Activated naive CD4-positive, alpha-beta T cell treated with anti-CD3 and anti-CD28 coated beads, Interleukin-2, amount 50 U/mL, for 24 hours (primary cell): Measurements from ENCODE around the gene SDK1.

Experiments used
- H3K27ac Mint-ChIP-seq: one replicate; pipeline ENCODE4 v1.8.0; 2021; ENCODE audit warnings: mild to moderate bottlenecking, mixed read lengths
- H3K27me3 Mint-ChIP-seq: one replicate; pipeline ENCODE4 v1.8.0; 2021; ENCODE audit warnings: mixed read lengths
- H3K36me3 Mint-ChIP-seq: one replicate; pipeline ENCODE4 v1.8.0; 2021; ENCODE audit warnings: mixed read lengths
- H3K4me1 Mint-ChIP-seq: one replicate; pipeline ENCODE4 v1.8.0; 2021; ENCODE audit warnings: mixed read lengths
- H3K4me3 Mint-ChIP-seq: one replicate; pipeline ENCODE4 v1.8.0; 2021; ENCODE audit warnings: mild to moderate bottlenecking, mixed read lengths
- H3K9me3 Mint-ChIP-seq: one replicate; pipeline ENCODE4 v1.8.0; 2021; ENCODE audit warnings: mixed read lengths

SDK1 gene

DNA sequence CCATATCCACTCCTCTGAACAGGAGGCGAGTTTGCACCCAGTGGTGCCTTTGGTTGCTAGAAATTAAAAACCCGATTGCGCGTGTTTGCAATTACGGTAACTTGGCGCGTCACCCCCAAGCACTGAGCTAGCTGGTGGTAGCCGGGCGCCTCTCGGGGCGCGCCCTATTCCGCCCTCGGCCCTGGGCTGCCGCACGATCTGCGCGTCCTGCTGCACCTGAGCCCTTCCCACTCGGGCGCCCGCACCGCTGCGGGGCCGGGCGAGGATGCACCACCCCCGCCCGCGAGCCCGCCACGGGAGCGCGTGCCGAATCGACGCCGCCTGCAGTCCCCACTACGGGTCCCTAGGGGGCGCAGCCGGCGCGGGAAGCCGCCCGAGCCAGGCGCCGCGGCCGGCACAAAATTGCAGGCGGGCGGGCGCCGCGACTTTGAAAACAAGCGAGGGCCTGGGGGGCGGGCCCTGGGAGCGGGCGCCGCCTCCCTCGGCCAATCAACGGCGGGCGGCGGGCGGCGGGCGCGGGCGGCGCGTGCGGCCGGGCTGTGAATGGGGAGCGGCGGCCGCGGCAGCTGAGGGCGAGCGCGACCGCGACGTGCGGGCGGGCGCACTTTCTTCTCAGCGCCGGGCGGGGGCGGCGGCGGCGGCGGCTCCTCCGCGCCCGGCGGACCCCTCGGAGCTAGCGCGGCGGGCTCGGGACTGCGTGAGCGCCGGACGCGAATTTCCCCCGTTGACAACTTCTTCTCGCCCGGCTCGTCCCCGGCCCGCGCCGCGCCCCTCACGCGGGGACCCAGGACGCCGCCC is at the start of gene SDK1:
TSS of gene SDK1 (plus strand) at position 602 of the 798 bp plus-strand sequence. CDS start 335 bp downstream, outside the sequence.
- H3K36me3 Mint-ChIP-seq = no peaks in the 10 kb centered on the region
- H3K4me3 Mint-ChIP-seq = peak within 1 kb of the TSS; percentile 86
- H3K27me3 Mint-ChIP-seq = peaks cover 2% of the 10 kb centered on the region
- H3K4me1 Mint-ChIP-seq = peaks cover 11% of the 10 kb centered on the region
- no peaks in the 10 kb centered on the region for H3K9me3 Mint-ChIP-seq
- no peak within 1 kb of the TSS for H3K27ac Mint-ChIP-seq

DNA sequence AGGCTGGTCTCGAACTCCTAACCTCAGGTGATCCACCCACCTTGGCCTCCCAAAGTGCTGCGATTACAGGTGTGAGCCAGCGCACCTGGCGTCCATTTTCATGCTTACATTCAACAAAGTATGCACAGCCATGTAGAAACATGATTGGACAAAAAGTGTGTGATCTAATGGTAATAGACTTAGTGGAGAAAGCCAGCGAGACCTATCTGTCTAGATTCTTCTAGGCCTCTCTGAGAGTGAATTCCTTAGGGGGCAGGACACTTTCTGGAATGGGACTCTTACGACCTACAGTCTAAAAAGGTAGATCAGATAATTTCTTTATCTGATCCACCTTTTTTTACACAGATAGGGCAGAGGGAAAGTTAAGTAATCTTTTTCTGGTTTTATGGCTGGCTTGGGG is 46.3 kb upstream of the SDK1 start:
- no peaks in the 10 kb centered on the region for H3K9me3 Mint-ChIP-seq
- no peak overlapping the region for H3K27ac Mint-ChIP-seq
- H3K4me3 Mint-ChIP-seq = no peak overlapping the region
- no peaks in the 10 kb centered on the region for H3K36me3 Mint-ChIP-seq
- H3K4me1 Mint-ChIP-seq = no peaks in the 10 kb centered on the region
- H3K27me3 Mint-ChIP-seq = peaks cover 1% of the 10 kb centered on the region

GRCh38 chr7:3259711-3260400 is 41.2 kb upstream of the SDK1 start:
- H3K4me1 Mint-ChIP-seq = peaks cover 5% of the 10 kb centered on the region
- H3K27ac Mint-ChIP-seq = no peak overlapping the region
- peak overlapping the region; percentile 64 for H3K4me3 Mint-ChIP-seq
- H3K36me3 Mint-ChIP-seq = no peaks in the 10 kb centered on the region
- no peaks in the 10 kb centered on the region for H3K9me3 Mint-ChIP-seq
- peaks cover 1% of the 10 kb centered on the region for H3K27me3 Mint-ChIP-seq

- H3K4me1 Mint-ChIP-seq = peaks cover 5% of the 10 kb centered on the region
- H3K27ac Mint-ChIP-seq = no peak overlapping the region
- no peaks in the 10 kb centered on the region for H3K36me3 Mint-ChIP-seq
- H3K4me3 Mint-ChIP-seq = peak overlapping the region; percentile 64
- H3K27me3 Mint-ChIP-seq = peaks cover 1% of the 10 kb centered on the region
- no peaks in the 10 kb centered on the region for H3K9me3 Mint-ChIP-seq
These were observed 40.7 kb upstream of the SDK1 start for GRCh38 chr7:3260401-3260715.

DNA sequence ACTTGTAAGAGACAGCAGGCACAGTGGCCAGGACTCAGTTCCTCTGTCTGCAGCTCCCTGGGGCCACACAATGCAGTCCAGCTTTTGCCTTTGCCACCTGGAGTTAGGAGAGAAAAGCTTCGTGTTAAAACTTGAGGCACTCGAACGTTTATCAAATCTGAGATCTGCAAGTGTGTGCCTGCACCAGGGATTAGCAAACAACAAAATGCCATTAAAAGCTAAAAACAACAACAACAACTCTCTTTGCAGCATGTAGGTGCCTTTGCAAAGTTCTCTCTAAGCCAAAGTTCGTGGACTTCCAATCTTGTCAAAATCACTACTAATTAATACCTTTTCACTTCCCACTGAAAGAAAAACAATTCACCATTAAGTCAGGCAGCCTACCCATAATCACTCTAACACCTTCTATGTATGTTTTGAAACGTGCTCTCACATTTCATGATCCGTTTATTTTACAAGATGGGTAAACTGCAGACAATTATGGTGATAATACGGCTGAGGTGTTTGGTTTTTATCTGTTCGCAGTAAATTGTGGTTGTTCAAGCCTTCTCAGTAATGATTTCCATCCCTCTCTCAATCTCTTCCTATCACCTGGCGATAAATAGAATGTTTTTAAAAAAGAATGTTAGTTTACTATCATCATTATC is 36.2 kb upstream of the SDK1 start:
- Mint-ChIP-seq H3K27ac (no peak overlapping the region), H3K4me3 (no peak overlapping the region), H3K36me3 (no peaks in the 10 kb centered on the region), H3K9me3 (no peaks in the 10 kb centered on the region), H3K27me3 (no peaks in the 10 kb centered on the region), H3K4me1 (peaks cover 5% of the 10 kb centered on the region)

DNA sequence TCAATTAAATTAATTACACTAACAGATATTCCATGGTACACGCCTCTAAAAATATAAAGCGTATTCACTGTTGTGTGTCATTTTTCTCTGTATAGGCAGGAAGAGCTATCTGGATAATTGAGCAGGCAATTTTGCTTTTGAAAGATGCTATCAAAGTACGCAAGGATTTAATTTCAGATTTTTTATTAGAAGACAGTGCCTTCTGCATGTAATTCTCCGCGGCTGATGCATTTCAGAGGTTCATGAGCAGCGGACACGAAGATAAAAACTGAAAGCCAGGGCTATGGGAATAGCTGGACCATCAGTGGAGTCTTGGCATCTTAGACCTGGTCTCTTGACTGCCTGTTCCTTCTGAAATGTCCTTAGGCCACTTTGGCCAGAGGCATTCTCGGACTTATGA is 35.7 kb upstream of the SDK1 start:
- H3K9me3 Mint-ChIP-seq = no peaks in the 10 kb centered on the region
- H3K27me3 Mint-ChIP-seq = no peaks in the 10 kb centered on the region
- H3K27ac Mint-ChIP-seq = no peak overlapping the region
- H3K4me1 Mint-ChIP-seq = peaks cover 5% of the 10 kb centered on the region
- H3K36me3 Mint-ChIP-seq = no peaks in the 10 kb centered on the region
- no peak overlapping the region for H3K4me3 Mint-ChIP-seq

- H3K4me3 Mint-ChIP-seq = no peak overlapping the region
- H3K4me1 Mint-ChIP-seq = peaks cover 5% of the 10 kb centered on the region
- no peaks in the 10 kb centered on the region for H3K9me3 Mint-ChIP-seq
- H3K36me3 Mint-ChIP-seq = no peaks in the 10 kb centered on the region
- H3K27ac Mint-ChIP-seq = no peak overlapping the region
- H3K27me3 Mint-ChIP-seq = no peaks in the 10 kb centered on the region
These were observed 34.8 kb upstream of the SDK1 start for GRCh38 chr7:3266240-3266639.

- H3K36me3 Mint-ChIP-seq = no peaks in the 10 kb centered on the region
- no peak overlapping the region for H3K27ac Mint-ChIP-seq
- no peaks in the 10 kb centered on the region for H3K27me3 Mint-ChIP-seq
- H3K4me3 Mint-ChIP-seq = no peak overlapping the region
- H3K9me3 Mint-ChIP-seq = no peaks in the 10 kb centered on the region
- H3K4me1 Mint-ChIP-seq = peaks cover 5% of the 10 kb centered on the region
These were observed 32.9 kb upstream of the SDK1 start for GRCh38 chr7:3267966-3268690.

DNA sequence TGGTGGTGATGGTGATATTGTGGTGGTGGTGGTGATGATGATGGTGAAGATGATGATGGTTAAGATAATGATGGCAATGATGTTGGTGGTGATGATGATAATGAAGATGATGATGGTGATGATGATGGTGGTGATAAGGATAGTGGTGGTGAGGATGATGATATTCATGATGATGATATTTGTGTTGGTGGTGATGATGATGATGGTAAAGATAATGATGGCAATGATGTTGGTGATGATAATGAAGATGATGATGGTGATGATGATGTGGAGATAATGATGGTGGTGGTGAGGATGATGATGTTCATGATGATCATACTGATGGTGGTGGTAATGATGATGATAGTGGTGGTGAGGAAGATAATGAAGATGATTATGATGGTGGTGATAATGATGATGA is 30.7 kb upstream of the SDK1 start:
- no peaks in the 10 kb centered on the region for H3K36me3 Mint-ChIP-seq
- no peaks in the 10 kb centered on the region for H3K4me1 Mint-ChIP-seq
- H3K27ac Mint-ChIP-seq = no peak overlapping the region

DNA sequence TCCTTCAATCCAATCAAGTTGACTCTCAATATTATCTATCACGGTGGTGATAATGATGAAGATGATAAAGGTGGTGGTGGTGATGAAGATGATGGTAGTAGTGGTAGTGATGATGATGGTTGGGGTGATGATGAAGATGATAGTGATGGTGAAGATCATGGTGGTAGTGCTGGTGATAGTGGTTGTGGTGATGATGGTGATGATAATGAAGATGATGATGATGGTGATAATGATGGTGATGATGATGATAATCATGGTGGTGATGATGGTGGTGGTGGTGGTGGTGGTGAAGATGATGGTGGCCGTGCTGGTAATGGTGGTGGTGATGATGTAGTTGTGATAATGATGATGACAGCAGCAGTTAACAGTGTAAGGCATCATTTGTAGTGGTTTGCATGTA is 29.8 kb upstream of the SDK1 start:
- Mint-ChIP-seq H3K4me3 (no peak overlapping the region), H3K9me3 (no peaks in the 10 kb centered on the region), H3K27ac (no peak overlapping the region)

More for the DNA sequence above, 30.7 kb upstream of the SDK1 start:
- Mint-ChIP-seq H3K9me3 (no peaks in the 10 kb centered on the region), H3K4me3 (no peak overlapping the region), H3K27me3 (no peaks in the 10 kb centered on the region)

GRCh38 chr7:3272691-3273141 is 28.3 kb upstream of the SDK1 start:
- Mint-ChIP-seq H3K4me1 (no peaks in the 10 kb centered on the region), H3K27me3 (no peaks in the 10 kb centered on the region), H3K36me3 (no peaks in the 10 kb centered on the region), H3K27ac (no peak overlapping the region), H3K9me3 (no peaks in the 10 kb centered on the region), H3K4me3 (no peak overlapping the region)

More for the DNA sequence above, 29.8 kb upstream of the SDK1 start:
- Mint-ChIP-seq H3K27me3 (no peaks in the 10 kb centered on the region), H3K36me3 (no peaks in the 10 kb centered on the region), H3K4me1 (no peaks in the 10 kb centered on the region)

- no peaks in the 10 kb centered on the region for H3K27me3 Mint-ChIP-seq
- H3K4me3 Mint-ChIP-seq = no peak overlapping the region
- H3K36me3 Mint-ChIP-seq = no peaks in the 10 kb centered on the region
These were observed 26.9 kb upstream of the SDK1 start for GRCh38 chr7:3274131-3274530.

GRCh38 chr7:3277604-3278572 is 23.2 kb upstream of the SDK1 start:
- no peaks in the 10 kb centered on the region for H3K4me1 Mint-ChIP-seq
- no peaks in the 10 kb centered on the region for H3K9me3 Mint-ChIP-seq
- H3K36me3 Mint-ChIP-seq = no peaks in the 10 kb centered on the region
- H3K27me3 Mint-ChIP-seq = no peaks in the 10 kb centered on the region
- H3K27ac Mint-ChIP-seq = no peak overlapping the region
- H3K4me3 Mint-ChIP-seq = no peak overlapping the region

More at GRCh38 chr7:3274131-3274530, 26.9 kb upstream of the SDK1 start:
- H3K27ac Mint-ChIP-seq = no peak overlapping the region
- no peaks in the 10 kb centered on the region for H3K9me3 Mint-ChIP-seq
- H3K4me1 Mint-ChIP-seq = no peaks in the 10 kb centered on the region

DNA sequence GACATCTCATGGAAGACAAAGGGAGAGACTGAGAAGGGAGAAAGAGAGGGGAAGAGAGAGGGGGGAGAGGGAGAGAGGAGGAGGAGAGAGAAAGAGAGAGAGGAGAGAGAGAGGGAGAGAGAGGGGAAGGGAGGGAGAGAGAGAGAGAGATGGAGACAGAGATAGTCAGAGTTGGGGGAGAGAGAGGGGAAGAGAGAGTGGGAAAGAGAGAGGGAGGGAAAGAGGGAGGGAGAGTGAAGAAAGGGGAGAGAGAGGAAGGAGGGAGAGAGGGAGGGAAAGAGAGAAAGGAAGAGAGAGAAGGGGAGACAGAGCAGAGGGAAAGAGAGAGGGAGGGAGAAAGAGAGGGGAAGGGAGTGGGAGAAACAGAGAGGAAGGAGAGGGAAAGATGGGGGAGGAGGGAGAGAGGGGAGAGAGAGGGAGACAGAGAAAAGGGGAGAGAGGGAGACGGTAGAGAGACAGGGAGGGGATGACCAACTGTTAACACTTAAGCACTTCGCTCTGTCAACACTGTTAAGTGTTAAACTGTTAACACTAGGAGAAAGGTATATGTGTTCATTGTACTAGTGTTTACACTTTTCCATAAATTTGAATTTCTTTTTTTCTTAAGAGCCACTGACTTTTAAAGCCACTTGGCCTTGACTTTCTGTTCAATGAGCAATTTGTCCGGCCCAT is 21.8 kb upstream of the SDK1 start:
- no peaks in the 10 kb centered on the region for H3K36me3 Mint-ChIP-seq
- no peak overlapping the region for H3K27ac Mint-ChIP-seq
- H3K9me3 Mint-ChIP-seq = no peaks in the 10 kb centered on the region
- no peak overlapping the region for H3K4me3 Mint-ChIP-seq
- no peaks in the 10 kb centered on the region for H3K27me3 Mint-ChIP-seq
- H3K4me1 Mint-ChIP-seq = no peaks in the 10 kb centered on the region
